ENCODE measurements around the gene FAM118B.

Gene FAM118B

DNA sequence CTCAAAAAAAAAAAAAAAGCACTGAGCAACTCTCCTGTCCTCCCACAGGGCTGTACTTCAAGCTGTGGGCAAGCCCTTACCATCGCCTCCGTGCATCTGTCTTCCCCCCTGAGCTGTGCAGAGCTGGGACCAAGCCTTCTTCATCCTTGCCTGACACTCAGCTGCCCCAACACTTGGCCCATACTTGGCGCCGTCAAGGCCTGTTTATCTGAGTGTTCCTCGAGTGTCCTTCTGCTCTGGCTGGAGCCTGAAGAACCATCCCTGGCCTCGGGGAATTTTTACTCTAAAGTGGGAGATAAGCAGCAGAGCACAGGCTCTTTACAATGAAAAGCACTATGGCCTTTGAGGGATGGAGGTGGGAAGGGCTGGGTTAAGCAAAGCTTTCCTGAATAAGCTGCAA is 69.7 kb downstream of the FAM118B start:
- H3F3A ChIP-seq (ENCODE audit: low read depth) = no peaks in the 10 kb centered on the region
- H3K27me3 ChIP-seq (ENCODE audit: insufficient read depth, low read length, poor library complexity, severe bottlenecking) = no peaks in the 10 kb centered on the region
- H2AFZ ChIP-seq (ENCODE audit: low read length) = no peak overlapping the region
- H3K4me3 ChIP-seq (ENCODE audit: low read length, poor library complexity, severe bottlenecking) = no peak overlapping the region
- H3K36me3 ChIP-seq (ENCODE audit: insufficient read depth, low read length) = peaks cover 8% of the 10 kb centered on the region; the same call in 1 of the 2 replicates
- H3K4me2 ChIP-seq (ENCODE audit: low read depth, low read length, poor library complexity, severe bottlenecking) = no peak overlapping the region
- H3K9ac ChIP-seq (ENCODE audit: low read depth, low read length, poor library complexity, severe bottlenecking) = no peak overlapping the region
- no peaks in the 10 kb centered on the region for H3K9me3 ChIP-seq (ENCODE audit: insufficient read depth, low read depth, low read length)
- H3K4me1 ChIP-seq (ENCODE audit: insufficient read depth, low read length, poor library complexity, severe bottlenecking) = peaks cover 11% of the 10 kb centered on the region
- no peaks in the 10 kb centered on the region for H3K9me2 ChIP-seq (replicated peaks; ENCODE audit: low read depth, low read length)
- H3K79me2 ChIP-seq (ENCODE audit: insufficient read depth, low read length) = peaks cover 10% of the 10 kb centered on the region; the same call in 1 of the 2 replicates
- no peak for TF ChIP-seq EZH2phosphoT487 (IDR thresholded peaks at IDR 0.05; ENCODE audit: borderline replicate concordance)
- TF ChIP-seq, protein P1, sequence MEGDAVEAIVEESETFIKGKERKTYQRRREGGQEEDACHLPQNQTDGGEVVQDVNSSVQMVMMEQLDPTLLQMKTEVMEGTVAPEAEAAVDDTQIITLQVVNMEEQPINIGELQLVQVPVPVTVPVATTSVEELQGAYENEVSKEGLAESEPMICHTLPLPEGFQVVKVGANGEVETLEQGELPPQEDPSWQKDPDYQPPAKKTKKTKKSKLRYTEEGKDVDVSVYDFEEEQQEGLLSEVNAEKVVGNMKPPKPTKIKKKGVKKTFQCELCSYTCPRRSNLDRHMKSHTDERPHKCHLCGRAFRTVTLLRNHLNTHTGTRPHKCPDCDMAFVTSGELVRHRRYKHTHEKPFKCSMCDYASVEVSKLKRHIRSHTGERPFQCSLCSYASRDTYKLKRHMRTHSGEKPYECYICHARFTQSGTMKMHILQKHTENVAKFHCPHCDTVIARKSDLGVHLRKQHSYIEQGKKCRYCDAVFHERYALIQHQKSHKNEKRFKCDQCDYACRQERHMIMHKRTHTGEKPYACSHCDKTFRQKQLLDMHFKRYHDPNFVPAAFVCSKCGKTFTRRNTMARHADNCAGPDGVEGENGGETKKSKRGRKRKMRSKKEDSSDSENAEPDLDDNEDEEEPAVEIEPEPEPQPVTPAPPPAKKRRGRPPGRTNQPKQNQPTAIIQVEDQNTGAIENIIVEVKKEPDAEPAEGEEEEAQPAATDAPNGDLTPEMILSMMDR (conservative IDR thresholded peaks at IDR 0.05; ENCODE audit: low read length) = no peak
- H4K20me1 ChIP-seq (ENCODE audit: insufficient read depth, low read length, poor library complexity, severe bottlenecking) = no peaks in the 10 kb centered on the region

- H3K9me3 ChIP-seq (ENCODE audit: insufficient read depth, low read depth, low read length) = no peaks in the 10 kb centered on the region
- peaks cover 11% of the 10 kb centered on the region for H3K4me1 ChIP-seq (ENCODE audit: insufficient read depth, low read length, poor library complexity, severe bottlenecking)
- no peak overlapping the region for H3K4me2 ChIP-seq (ENCODE audit: low read depth, low read length, poor library complexity, severe bottlenecking)
- TF ChIP-seq, protein P1 (conservative IDR thresholded peaks at IDR 0.05; ENCODE audit: low read length) = no peak
- no peak for TF ChIP-seq EZH2phosphoT487 (IDR thresholded peaks at IDR 0.05; ENCODE audit: borderline replicate concordance)
- no peaks in the 10 kb centered on the region for H4K20me1 ChIP-seq (ENCODE audit: insufficient read depth, low read length, poor library complexity, severe bottlenecking)
- H3K9me2 ChIP-seq (replicated peaks; ENCODE audit: low read depth, low read length) = no peaks in the 10 kb centered on the region
- H2AFZ ChIP-seq (ENCODE audit: low read length) = no peak overlapping the region
- no peaks in the 10 kb centered on the region for H3F3A ChIP-seq (ENCODE audit: low read depth)
- no peak overlapping the region for H3K4me3 ChIP-seq (ENCODE audit: low read length, poor library complexity, severe bottlenecking)
- no peak overlapping the region for H3K9ac ChIP-seq (ENCODE audit: low read depth, low read length, poor library complexity, severe bottlenecking)
- H3K27me3 ChIP-seq (ENCODE audit: insufficient read depth, low read length, poor library complexity, severe bottlenecking) = no peaks in the 10 kb centered on the region
- peaks cover 8% of the 10 kb centered on the region; the same call in 1 of the 2 replicates for H3K36me3 ChIP-seq (ENCODE audit: insufficient read depth, low read length)
- peaks cover 10% of the 10 kb centered on the region; the same call in 1 of the 2 replicates for H3K79me2 ChIP-seq (ENCODE audit: insufficient read depth, low read length)
Observed at GRCh38 chr11:126281666-126282175, 70.1 kb downstream of the FAM118B start.

- Histone ChIP-seq H2AFZ (ENCODE audit: low read length) (peak overlapping the region; percentile 93), H3K9me3 (ENCODE audit: insufficient read depth, low read depth, low read length) (no peaks in the 10 kb centered on the region), H3K4me2 (ENCODE audit: low read depth, low read length, poor library complexity, severe bottlenecking) (peak overlapping the region; percentile 94), H3K79me2 (ENCODE audit: insufficient read depth, low read length) (peaks cover 10% of the 10 kb centered on the region; the same call in 1 of the 2 replicates), H3K4me1 (ENCODE audit: insufficient read depth, low read length, poor library complexity, severe bottlenecking) (peaks cover 11% of the 10 kb centered on the region), H3K4me3 (ENCODE audit: low read length, poor library complexity, severe bottlenecking) (peak overlapping the region; percentile 84), H3K36me3 (ENCODE audit: insufficient read depth, low read length) (0 out of 2 replicates have a peak, but pooled peaks cover 2% of the 10 kb centered on the region), H3F3A (ENCODE audit: low read depth) (no peaks in the 10 kb centered on the region), H3K9ac (ENCODE audit: low read depth, low read length, poor library complexity, severe bottlenecking) (peak overlapping the region; percentile 66), H3K27me3 (ENCODE audit: insufficient read depth, low read length, poor library complexity, severe bottlenecking) (no peaks in the 10 kb centered on the region), H3K9me2 (replicated peaks; ENCODE audit: low read depth, low read length) (no peaks in the 10 kb centered on the region), H4K20me1 (ENCODE audit: insufficient read depth, low read length, poor library complexity, severe bottlenecking) (no peaks in the 10 kb centered on the region)
- TF ChIP-seq EZH2phosphoT487 (IDR thresholded peaks at IDR 0.05; ENCODE audit: borderline replicate concordance) = no peak
Observed at GRCh38 chr11:126282361-126282735, 70.8 kb downstream of the FAM118B start.

Measured in Loucy (cell line).